Central memory CD4-positive, alpha-beta T cell (primary cell): ENCODE measurements around the gene TBR1.

Experiments
- DNase-seq: peaks from one replicate; pipeline ENCODE4 v3.0.0; 2022
- total RNA-seq, 3 experiments: gene quantifications; one replicate each; lab custom pipeline; 2026; lab: John Stamatoyannopoulos, UW

TBR1 gene
- 0 to 0.04 (median 0) reads per million in 3 experiments for total RNA-seq

- DNase-seq = no peak
These were observed at the start of gene TBR1 for GRCh38 chr2:161415987-161416707. TBR1 (plus strand) TSS chr2:161416297; CDS start chr2:161416411, 114 bp downstream.

GRCh38 chr2:161367675-161368074 is 48.4 kb upstream of the TBR1 start:
- no peak for DNase-seq

DNA sequence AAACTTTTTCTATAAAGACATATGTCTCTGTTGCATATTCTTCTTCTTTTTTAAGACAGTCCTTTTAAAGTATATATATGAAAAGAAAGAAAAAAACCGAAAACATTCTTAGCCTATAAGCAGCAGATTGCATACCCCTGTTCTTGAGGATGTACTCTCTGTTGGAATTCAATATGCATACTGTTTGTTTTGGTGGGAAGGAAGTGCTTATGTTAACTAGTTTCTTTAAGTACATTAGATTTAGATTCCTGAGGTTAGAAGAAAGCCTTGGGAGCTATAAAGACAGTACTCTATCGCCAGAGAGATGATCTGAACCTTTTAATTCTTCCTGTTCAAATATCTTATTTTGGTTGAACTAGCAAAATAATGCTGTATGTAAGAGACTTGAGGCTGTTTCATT is 46.8 kb upstream of the TBR1 start:
- DNase-seq = no peak

- no peak for DNase-seq
These were observed 45.1 kb upstream of the TBR1 start for GRCh38 chr2:161370981-161371380.

DNA sequence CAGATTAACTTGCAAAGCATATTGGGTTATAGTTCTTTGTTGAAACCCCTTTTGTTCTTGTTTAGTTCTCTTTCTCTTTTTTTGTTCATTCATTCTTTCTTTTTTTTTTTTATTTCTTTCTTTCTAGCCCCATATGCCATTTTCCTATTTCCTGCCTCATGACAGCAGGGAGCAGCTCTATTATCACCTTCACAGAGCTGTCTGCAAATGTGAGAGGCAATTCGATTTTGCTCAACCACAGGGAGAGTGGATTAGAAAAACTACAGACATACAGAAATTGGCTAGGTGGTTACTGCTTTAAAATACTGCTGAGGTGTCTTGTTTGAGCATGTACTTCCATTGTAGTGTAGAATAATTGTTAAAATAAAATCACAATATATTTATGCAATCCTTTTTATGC is 44.2 kb upstream of the TBR1 start:
- no peak for DNase-seq

DNA sequence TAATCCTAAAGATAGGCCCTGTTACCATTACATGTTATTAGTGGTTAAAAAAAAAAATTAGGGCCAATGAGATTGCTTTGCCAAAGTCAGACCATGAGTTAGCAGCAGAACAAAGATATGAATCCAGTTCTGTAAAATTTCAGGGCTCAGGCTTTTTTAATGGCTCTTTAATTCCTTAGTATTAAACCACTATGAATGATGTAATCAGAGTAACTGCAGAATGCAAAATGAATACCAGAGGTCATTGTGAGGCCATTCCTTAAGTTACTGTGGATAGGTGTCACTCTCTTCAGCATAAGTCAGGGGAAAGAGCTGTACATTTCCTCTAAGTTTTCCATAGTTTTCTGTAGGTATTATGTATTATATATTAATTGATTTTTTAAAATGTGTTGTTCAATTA is 42.2 kb upstream of the TBR1 start:
- DNase-seq = no peak

DNA sequence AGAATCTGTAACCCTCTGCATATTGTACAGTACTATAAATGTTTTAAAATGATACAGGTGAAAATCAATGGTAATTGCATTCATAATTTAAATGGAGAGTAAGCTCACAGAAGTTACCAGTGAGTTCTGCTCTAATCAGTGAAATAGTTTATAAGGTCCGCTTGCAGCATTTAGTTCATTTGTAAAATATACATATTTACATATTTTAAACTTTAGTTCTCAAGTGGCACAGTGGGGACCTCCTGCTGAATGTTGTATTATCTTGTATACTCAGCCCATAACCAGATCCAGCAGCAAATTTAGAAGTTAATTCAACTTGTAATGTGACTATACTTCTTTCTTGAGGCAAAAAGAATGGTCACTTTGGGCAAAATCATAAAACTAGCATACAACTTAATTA is 41.7 kb upstream of the TBR1 start:
- no peak for DNase-seq

- no peak for DNase-seq
These were observed 36.4 kb upstream of the TBR1 start for GRCh38 chr2:161379740-161380139.

- no peak for DNase-seq
These were observed 34.6 kb upstream of the TBR1 start for GRCh38 chr2:161381546-161381945.

- no peak for DNase-seq
These were observed 33.4 kb upstream of the TBR1 start for GRCh38 chr2:161382747-161383146.

DNA sequence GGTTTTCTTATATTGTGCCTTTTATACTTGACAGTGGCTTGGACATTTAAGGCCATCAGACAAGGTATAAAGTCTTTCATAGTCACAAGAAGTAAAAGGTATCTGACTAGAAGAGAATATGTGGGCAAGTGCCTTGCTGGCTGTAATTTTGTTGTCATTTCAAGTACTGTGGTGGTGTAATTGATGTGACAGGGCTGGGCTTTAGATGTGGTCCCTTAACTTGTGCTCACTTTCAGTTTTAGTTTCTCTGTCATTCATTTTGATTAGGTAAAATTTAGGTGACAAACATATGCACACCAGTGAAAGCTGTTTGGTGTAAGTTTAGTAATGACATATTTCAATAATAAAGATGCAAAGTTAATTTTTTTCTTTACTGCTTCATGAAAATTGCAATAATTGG is 31.2 kb upstream of the TBR1 start:
- peak; percentile 21 for DNase-seq

- no peak for DNase-seq
These were observed 29.8 kb upstream of the TBR1 start for GRCh38 chr2:161386228-161386824.

DNA sequence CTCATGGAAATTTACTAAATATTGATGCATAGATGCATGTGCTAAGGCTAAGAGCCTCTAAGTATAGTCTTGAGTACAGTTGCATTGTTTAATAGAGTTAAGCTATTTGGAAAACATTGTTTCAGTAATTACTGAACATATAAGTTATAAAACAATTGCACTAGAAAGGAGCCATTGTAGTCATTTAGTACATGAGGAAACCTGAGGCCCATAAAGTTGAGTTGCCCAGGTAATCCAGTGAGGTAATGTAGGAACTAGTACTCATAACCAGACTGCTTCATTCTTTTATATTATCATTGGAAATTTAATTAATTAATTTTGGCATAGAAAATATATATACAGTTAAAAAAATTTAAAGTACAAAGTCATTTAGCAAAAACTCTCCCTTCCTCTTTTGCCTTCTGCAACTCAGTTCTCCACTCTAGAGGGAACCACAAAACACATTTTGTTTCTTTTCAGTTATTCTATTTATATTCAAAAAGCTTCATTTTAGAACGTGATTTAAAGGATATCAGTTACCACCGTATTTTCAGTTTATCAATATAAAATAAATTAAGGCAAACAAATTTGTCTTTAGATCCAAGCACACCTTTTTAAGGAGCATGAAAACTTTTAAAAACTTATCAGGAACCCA is 27.8 kb upstream of the TBR1 start:
- no peak for DNase-seq

DNA sequence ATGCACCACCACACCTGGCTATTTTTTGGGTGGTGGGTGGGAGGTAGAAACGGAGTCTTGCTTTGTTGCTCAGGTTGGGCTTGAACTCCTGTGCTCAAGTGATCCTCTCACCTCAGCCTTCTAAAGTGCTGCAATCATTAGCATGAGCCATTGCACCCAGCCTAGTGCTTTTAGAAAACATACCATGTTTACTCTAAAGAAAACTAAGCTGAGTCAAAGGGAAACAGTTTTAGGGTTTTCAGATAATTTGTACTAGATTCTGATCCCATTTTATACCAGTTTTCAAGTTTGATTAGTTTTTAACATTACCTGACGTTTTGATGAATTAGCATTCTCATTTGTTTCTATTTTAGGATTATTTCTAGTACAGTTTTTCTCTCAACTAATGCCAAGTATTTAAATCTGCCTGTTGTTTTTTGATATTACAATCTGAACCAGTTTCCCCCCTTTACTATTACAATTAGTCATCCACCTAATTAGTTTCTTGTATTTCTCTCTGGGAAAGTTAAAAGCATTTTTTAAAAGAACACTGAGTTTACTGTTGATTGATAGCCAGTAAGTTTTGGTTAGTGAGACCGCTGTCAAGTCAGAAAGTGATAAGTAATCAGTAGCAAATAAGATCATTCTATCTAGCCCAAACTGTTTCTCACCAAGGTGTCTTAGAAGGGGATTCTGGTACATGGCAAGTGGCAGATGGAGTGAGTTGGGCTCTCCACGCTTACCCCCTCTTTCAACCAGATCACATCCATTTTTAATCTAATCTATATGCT is 24.2 kb upstream of the TBR1 start:
- DNase-seq = no peak

- no peak for DNase-seq
These were observed 16.0 kb upstream of the TBR1 start for GRCh38 chr2:161400076-161400475.

- DNase-seq = no peak
These were observed 13.8 kb upstream of the TBR1 start for GRCh38 chr2:161402297-161402696.

DNA sequence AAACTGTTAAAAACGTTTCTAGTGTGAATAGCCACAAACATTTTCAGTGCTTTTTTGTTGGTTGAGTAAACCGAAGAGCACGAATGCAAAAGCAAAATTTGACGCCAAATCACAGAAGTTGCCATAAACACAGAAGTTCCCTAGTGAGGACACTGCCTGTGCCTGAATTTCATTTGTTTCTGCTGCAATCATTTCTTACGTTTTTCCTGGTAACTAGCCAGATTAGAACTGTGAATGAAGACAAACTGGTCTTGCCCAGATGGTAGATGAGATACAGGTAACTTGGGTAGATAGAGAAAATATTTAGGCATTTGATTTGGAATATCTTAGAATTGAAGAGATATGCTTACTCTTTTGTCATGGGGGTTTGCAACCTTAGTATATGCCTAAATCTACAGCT is 9.8 kb upstream of the TBR1 start:
- no peak for DNase-seq

- no peak for DNase-seq
These were observed 8.5 kb upstream of the TBR1 start for GRCh38 chr2:161407597-161407996.

DNA sequence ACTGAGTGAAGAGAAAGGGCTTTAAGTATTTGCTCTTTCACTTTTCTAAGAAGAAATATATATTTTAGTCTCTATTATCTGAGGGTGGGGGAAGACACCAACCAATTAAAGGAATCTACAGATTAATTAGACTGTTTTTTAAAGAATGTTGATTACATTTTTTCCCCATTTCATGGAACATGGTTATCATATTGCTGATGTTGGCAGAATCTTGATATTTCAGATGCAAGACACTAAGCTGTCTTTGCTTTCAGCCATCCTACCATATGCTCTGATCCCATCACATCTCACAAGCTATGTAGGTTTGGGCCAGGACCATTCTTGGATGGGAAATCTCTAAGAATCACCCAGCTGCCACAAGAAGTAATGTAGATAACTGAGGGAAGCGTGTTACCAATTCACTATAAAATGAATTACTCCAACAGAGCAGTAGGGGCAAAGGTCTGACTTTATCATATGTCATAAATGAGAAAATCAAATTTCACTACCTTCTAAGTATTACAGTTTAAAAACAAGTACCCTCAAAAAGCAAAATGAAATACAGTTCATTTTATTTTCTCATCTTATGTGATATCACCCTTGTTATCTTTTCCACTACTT is 6.7 kb upstream of the TBR1 start:
- no peak for DNase-seq

GRCh38 chr2:161412346-161412745 is 3.8 kb upstream of the TBR1 start:
- no peak for DNase-seq

- no peak for DNase-seq
These were observed 1.8 kb upstream of the TBR1 start for GRCh38 chr2:161414042-161415033.
